Left lobe of liver (tissue), 2 donors: ENCODE data around the gene KCNIP1. TPM values are rescaled to one million over a fixed set of nuclear protein-coding genes. Genes with fewer than 3 reads are reported as not detected.

ENCODE experiments used
- ATAC-seq: fragments of 200-7000 bp; cut with Tn5 transposase; one replicate; pipeline ENCODE4 v1.9.1; 2020; ENCODE audit warnings: mild to moderate bottlenecking, moderate library complexity
- DNase-seq: peaks from one replicate; pipeline ENCODE4 v3.0.0-alpha.2; 2020; ENCODE audit warnings: low spot score
- total RNA-seq: library from RNA; stranded (reverse); gene quantifications from one replicate; pipeline ENCODE4 v1.2.1, GENCODE V29; 2021
- donor health status: DM: no; HTN: no; CAD: no; lungs with moderate emphysema.
- donor health status: DM: no; HTN: yes; CAD: no.

Gene KCNIP1
- total RNA-seq, 1 donor from 2014 or later = not detected

- ATAC-seq (no peak), DNase-seq (no peak)
These were observed 55.5 kb downstream of the KCNIP1 start for GRCh38 chr5:170559296-170559695.

GRCh38 chr5:170560938-170561337 is 57.1 kb downstream of the KCNIP1 start:
- ATAC-seq (no peak), DNase-seq (no peak)

- DNase-seq (no peak), ATAC-seq (no peak)
These were observed 58.5 kb downstream of the KCNIP1 start for GRCh38 chr5:170562166-170562874.

- ATAC-seq = no peak
- DNase-seq = no peak
These were observed 59.0 kb downstream of the KCNIP1 start for GRCh38 chr5:170562875-170563228.

GRCh38 chr5:170563824-170564567 is 60.2 kb downstream of the KCNIP1 start:
- DNase-seq = no peak
- ATAC-seq = no peak

- no peak for ATAC-seq
- DNase-seq = no peak
These were observed 61.3 kb downstream of the KCNIP1 start for GRCh38 chr5:170565072-170565471.

GRCh38 chr5:170569101-170569500 is 65.3 kb downstream of the KCNIP1 start:
- no peak for ATAC-seq

GRCh38 chr5:170570476-170570875 is 66.7 kb downstream of the KCNIP1 start:
- DNase-seq (no peak), ATAC-seq (no peak)

More at GRCh38 chr5:170569101-170569500, 65.3 kb downstream of the KCNIP1 start:
- DNase-seq = no peak

GRCh38 chr5:170571281-170571731 is 67.5 kb downstream of the KCNIP1 start:
- ATAC-seq = no peak
- no peak for DNase-seq

GRCh38 chr5:170571875-170572852 is 68.3 kb downstream of the KCNIP1 start:
- DNase-seq = no peak
- no peak for ATAC-seq

- no peak for ATAC-seq
- no peak for DNase-seq
These were observed 69.3 kb downstream of the KCNIP1 start for GRCh38 chr5:170573114-170573513.

GRCh38 chr5:170573660-170574059 is 69.8 kb downstream of the KCNIP1 start:
- DNase-seq (no peak), ATAC-seq (no peak)

GRCh38 chr5:170576602-170577535 is 73.0 kb downstream of the KCNIP1 start:
- DNase-seq (no peak), ATAC-seq (no peak)

GRCh38 chr5:170579601-170580000 is 75.8 kb downstream of the KCNIP1 start:
- DNase-seq (no peak), ATAC-seq (no peak)

GRCh38 chr5:170581211-170581610 is 77.4 kb downstream of the KCNIP1 start:
- no peak for DNase-seq
- no peak for ATAC-seq

GRCh38 chr5:170582644-170583330 is 79.0 kb downstream of the KCNIP1 start:
- ATAC-seq (no peak), DNase-seq (no peak)

GRCh38 chr5:170584003-170584402 is 80.2 kb downstream of the KCNIP1 start:
- DNase-seq = no peak
- no peak for ATAC-seq

- ATAC-seq (no peak), DNase-seq (no peak)
These were observed 80.7 kb downstream of the KCNIP1 start for GRCh38 chr5:170584450-170585058.
